ENCODE results near the gene NUDT14. TPM values are rescaled to one million over a fixed set of nuclear protein-coding genes. Genes with fewer than 3 reads are reported as not detected.

The NUDT14 gene
- total RNA-seq, 4 donors from 2014 or later: 0.66 to 2.7 (median 1.8) TPM

DNA sequence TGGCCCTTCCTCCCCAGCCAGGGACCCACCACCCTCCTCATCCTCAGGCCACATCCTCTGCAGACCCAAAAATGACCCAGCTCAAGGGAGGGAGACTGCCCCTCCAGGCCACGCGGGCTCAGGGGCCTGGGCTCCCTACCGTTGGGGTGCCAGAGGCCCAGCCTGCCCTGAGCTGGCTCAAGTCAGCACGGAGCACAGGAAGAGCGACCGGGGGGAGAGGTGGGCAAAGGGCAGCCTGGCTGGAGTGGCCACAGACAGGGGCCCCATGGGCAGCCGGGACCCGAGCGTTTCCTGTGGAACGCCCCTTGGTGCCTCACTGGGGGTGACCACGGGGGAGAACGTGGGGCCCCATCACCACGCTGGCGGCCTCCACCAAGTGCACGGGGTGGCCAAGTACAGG, 23.2 kb downstream of the NUDT14 start:
- TF ChIP-seq POLR2A (IDR thresholded peaks at IDR 0.05) (no peak), EP300 (IDR thresholded peaks at IDR 0.05) (no peak)
- TF ChIP-seq, protein P1, sequence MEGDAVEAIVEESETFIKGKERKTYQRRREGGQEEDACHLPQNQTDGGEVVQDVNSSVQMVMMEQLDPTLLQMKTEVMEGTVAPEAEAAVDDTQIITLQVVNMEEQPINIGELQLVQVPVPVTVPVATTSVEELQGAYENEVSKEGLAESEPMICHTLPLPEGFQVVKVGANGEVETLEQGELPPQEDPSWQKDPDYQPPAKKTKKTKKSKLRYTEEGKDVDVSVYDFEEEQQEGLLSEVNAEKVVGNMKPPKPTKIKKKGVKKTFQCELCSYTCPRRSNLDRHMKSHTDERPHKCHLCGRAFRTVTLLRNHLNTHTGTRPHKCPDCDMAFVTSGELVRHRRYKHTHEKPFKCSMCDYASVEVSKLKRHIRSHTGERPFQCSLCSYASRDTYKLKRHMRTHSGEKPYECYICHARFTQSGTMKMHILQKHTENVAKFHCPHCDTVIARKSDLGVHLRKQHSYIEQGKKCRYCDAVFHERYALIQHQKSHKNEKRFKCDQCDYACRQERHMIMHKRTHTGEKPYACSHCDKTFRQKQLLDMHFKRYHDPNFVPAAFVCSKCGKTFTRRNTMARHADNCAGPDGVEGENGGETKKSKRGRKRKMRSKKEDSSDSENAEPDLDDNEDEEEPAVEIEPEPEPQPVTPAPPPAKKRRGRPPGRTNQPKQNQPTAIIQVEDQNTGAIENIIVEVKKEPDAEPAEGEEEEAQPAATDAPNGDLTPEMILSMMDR (IDR thresholded peaks at IDR 0.05): no peak
- 80 to 88% methylated on average over 12 to 14 of the region's 15 CpGs for WGBS, 2 donors
- H3K9me3 ChIP-seq: no peaks in the 10 kb centered on the region
- H3K36me3 ChIP-seq: no peaks in the 10 kb centered on the region
- no peak for DNase-seq (ENCODE audit: low spot score in 2 of 2)
- H3K27me3 ChIP-seq: no peaks in the 10 kb centered on the region
- no peak overlapping the region for H3K4me3 ChIP-seq
- no peak overlapping the region for H3K27ac ChIP-seq
- H3K4me1 ChIP-seq: peaks cover 0 to 17% (median 0%) of the 10 kb centered on the region in 4 donors

DNA sequence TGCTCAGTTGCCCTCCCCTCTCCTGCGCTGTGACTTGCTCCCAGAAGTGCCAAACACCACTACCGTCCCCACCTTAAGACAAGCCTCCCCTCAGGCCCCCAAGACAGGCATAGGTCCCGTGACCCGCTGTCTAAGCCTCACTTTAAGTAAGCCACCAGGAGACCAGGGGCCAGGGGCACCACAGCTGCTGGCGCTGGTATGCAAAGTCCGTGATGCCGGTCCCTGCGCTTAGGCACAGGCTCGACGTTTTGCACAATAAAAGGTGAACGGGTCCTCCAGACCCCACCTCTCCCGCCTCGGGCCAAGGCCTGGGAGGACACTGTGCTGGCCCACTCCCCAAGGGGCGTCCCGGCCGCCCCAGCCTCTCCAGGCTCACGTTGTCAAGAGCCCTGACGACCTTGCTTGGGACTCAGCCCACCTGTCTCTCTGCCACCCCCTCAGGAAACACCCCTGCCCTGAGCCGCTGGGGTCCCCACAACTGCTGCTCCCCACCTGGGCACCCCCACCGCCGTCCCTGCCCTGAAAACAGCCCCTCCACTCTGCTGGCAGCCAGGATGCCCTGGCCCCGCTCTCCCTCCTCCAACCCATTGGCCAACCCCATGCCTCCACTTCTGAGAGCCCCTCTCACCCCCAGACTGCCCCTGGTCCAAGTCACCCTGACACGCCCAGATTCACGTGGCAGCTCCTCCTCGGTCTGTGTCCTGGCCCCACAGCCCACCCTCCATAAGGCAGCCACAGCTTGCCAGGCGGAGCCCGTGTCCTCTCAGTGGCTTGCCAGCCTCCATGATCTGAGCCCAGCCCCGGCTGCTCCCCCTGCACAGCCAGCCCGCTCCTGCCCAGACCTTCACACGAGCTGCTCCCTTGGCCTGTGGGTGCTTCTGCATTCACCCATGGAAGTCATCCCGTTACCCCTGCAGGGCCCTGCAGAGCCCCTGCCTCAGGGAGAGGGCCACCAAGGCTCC, 24.4 kb downstream of the NUDT14 start:
- Histone ChIP-seq H3K4me1 (peaks cover 0 to 20% (median 0%) of the 10 kb centered on the region in 4 donors), H3K4me3 (no peak overlapping the region), H3K27ac (no peak overlapping the region), H3K9me3 (no peaks in the 10 kb centered on the region), H3K36me3 (no peaks in the 10 kb centered on the region), H3K27me3 (no peaks in the 10 kb centered on the region)
- no peak for TF ChIP-seq EP300 (IDR thresholded peaks at IDR 0.05)
- no peak for TF ChIP-seq POLR2A (IDR thresholded peaks at IDR 0.05)
- TF ChIP-seq, protein P1 (IDR thresholded peaks at IDR 0.05): no peak
- WGBS, 2 donors: 77 to 78% methylated on average over 27 to 31 of the region's 31 CpGs
- no peak for DNase-seq (ENCODE audit: low spot score in 2 of 2)

DNA sequence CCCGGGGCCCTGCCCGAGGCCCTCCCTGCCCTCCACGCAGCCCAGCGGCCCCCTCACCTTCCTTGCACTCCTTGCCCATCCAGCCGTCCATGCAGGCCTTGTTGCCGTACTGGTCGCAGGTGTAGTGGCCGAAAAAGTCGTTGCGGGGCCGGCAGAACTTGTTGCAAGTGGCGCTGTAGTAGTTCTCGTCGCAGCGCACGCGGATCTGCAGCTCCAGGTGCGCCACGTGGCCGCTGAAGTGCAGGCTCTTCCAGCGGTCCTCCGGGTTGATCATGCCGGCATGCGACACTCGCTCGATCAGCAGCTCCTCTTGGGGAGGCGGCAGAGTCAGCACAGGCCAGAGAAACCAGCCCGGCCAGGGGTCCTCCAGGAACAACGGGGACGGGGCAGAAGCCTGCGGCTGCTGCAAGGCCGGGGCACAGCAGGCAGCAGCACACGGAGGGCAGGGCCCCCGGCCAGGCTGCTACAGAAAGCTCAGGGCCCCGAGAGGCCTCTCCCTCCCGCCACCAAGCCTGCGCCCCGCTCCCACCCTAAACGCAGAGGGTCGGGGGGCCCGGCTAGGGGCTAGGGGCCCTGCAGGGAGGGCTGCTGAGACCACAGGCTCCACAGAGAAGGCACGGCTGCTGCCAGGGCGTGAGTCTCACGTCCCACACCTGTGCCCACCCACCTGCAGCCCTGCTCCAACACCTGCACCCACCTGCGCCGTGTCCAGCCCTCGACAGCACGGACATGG, 25.3 kb downstream of the NUDT14 start:
- TF ChIP-seq, protein P1 (IDR thresholded peaks at IDR 0.05): no peak
- no peak for TF ChIP-seq POLR2A (IDR thresholded peaks at IDR 0.05)
- no peak for TF ChIP-seq EP300 (IDR thresholded peaks at IDR 0.05)
- DNase-seq (ENCODE audit: low spot score in 2 of 2): no peak
- Histone ChIP-seq H3K9me3 (no peaks in the 10 kb centered on the region), H3K36me3 (no peaks in the 10 kb centered on the region), H3K4me3 (no peak overlapping the region), H3K27me3 (no peaks in the 10 kb centered on the region), H3K27ac (no peak overlapping the region), H3K4me1 (peaks cover 0 to 20% (median 0%) of the 10 kb centered on the region in 4 donors)
- WGBS, 2 donors: 70 to 77% methylated on average over 36 to 41 of the region's 48 CpGs

DNA sequence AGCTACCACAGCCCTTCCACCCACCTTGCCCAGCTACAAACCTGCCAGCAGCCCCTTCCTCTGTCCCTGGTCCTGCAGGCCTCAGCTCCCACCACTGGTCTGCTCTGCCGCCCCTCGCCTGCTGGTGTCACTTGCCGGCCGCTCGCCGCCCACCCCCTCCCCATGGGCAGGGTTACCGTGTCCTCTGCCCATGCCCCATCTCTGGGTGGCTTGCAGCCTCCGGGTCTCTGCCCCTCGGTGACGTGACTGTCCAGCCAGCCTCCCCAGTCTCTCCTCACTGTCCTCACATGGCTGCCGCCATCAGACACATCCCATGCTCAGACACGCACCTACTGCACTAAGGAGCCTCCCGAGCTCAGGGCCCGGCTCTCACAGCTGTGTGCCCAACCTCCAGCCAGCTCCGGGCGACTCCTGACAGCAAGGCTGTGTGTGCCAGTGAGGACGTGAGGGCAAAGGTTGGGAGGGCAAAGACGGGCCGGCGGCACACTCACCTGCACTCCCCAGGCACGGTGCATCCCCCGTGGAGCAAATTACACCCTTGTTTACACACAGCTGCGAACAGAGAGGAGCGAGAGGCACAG, 26.0 kb downstream of the NUDT14 start:
- H3K4me1 ChIP-seq: peaks cover 0 to 20% (median 0%) of the 10 kb centered on the region in 4 donors
- no peaks in the 10 kb centered on the region for H3K27me3 ChIP-seq
- DNase-seq (ENCODE audit: low spot score in 2 of 2): no peak

More for the DNA sequence above, 26.0 kb downstream of the NUDT14 start:
- 61 to 74% methylated on average over 18 to 19 of the region's 24 CpGs for WGBS, 2 donors
- no peaks in the 10 kb centered on the region for H3K9me3 ChIP-seq
- TF ChIP-seq EP300 (IDR thresholded peaks at IDR 0.05) (no peak), POLR2A (IDR thresholded peaks at IDR 0.05) (no peak)
- TF ChIP-seq, protein P1 (IDR thresholded peaks at IDR 0.05): no peak
- no peak overlapping the region for H3K4me3 ChIP-seq
- H3K36me3 ChIP-seq: no peaks in the 10 kb centered on the region
- no peak overlapping the region for H3K27ac ChIP-seq

All from tibial nerve (tissue), 4 donors.